Stimulated activated CD4-positive, alpha-beta T cell treated with anti-CD3 and anti-CD28 coated beads, Interleukin-15, amount 100 ng/mL, for 1 hour (primary cell): ENCODE data around the gene CCDC28B.

Experiments
- DNase-seq, 2 donors: peaks; one replicate each; pipeline ENCODE4 v3.0.0-alpha.2; 2020; ENCODE audit warnings: low read depth in 1 of 2, low spot score in 1 of 2

Gene CCDC28B

GRCh38 chr1:32192220-32192948 is 8.0 kb upstream of the CCDC28B start:
- no peak for DNase-seq

GRCh38 chr1:32194984-32195383 is 5.4 kb upstream of the CCDC28B start:
- DNase-seq: no peak

- no peak for DNase-seq
Measured at GRCh38 chr1:32195531-32195930, 4.9 kb upstream of the CCDC28B start.

GRCh38 chr1:32195972-32196823 is 4.2 kb upstream of the CCDC28B start:
- DNase-seq: no peak

GRCh38 chr1:32197074-32197473 is 3.3 kb upstream of the CCDC28B start:
- DNase-seq: no peak

- DNase-seq: no peak
Measured at GRCh38 chr1:32197837-32198236, 2.6 kb upstream of the CCDC28B start.

- no peak for DNase-seq
Measured at GRCh38 chr1:32198237-32199042, 2.0 kb upstream of the CCDC28B start.

- DNase-seq: no peak
Measured at GRCh38 chr1:32199043-32199716, 1.2 kb upstream of the CCDC28B start.

GRCh38 chr1:32199717-32200072 is 700 bp upstream of the CCDC28B start:
- DNase-seq: no peak

- peak; percentile 52 to 67 for DNase-seq
Measured at GRCh38 chr1:32201011-32201855, 838 bp downstream of the CCDC28B start.

- DNase-seq: no peak
Measured at GRCh38 chr1:32204943-32205361, 4.6 kb downstream of the CCDC28B start.

- DNase-seq: peak; percentile 68 to 76
Measured at GRCh38 chr1:32205401-32206370, 5.3 kb downstream of the CCDC28B start, which contains the start of gene IQCC. Gene IQCC, plus strand, starts transcription at chr1:32205671. Its CDS starts 11 bp downstream, at chr1:32205682.

GRCh38 chr1:32208469-32208868 is 8.1 kb downstream of the CCDC28B start:
- no peak for DNase-seq

GRCh38 chr1:32208891-32209328 is 8.5 kb downstream of the CCDC28B start, which contains the start of gene DCDC2B:
Gene DCDC2B, plus strand, starts transcription at chr1:32209089. Its CDS starts 5 bp downstream, at chr1:32209094.
- DNase-seq: no peak

- DNase-seq: peak in 1 of 2 donors; percentile 39
Measured at GRCh38 chr1:32215629-32216480, 15.5 kb downstream of the CCDC28B start.

- DNase-seq: no peak
Measured at GRCh38 chr1:32216566-32216965, 16.2 kb downstream of the CCDC28B start.

GRCh38 chr1:32219022-32219421 is 18.6 kb downstream of the CCDC28B start:
- no peak for DNase-seq
